IPS DF 6.9 (cell line): Measurements from ENCODE around the gene CDK5R2.

ENCODE experiments used
- DNase-seq: peaks from one replicate; pipeline ENCODE4 v3.0.0-alpha.2; 2013; ENCODE audit warnings: low read depth, low spot score
- H3K27ac ChIP-seq: one replicate; pipeline ENCODE4 v1.5.1; 2013; ENCODE audit warnings: low read length, control low read depth
- H3K27me3 ChIP-seq: 2 replicates; pipeline ENCODE4 v1.6.1; 2013; ENCODE audit warnings: mild to moderate bottlenecking, low read length; ENCODE audit not compliant: control insufficient read depth, insufficient read depth
- H3K36me3 ChIP-seq: 2 replicates; pipeline ENCODE4 v1.6.1; 2013; ENCODE audit warnings: low read length; ENCODE audit not compliant: control insufficient read depth, insufficient read depth
- H3K4me1 ChIP-seq: 2 replicates; pipeline ENCODE4 v1.6.1; 2013; ENCODE audit warnings: low read length; ENCODE audit not compliant: control insufficient read depth, insufficient read depth
- H3K4me3 ChIP-seq: 2 replicates; pipeline ENCODE4 v1.5.1; 2013; ENCODE audit warnings: mild to moderate bottlenecking, low read length
- H3K9me3 ChIP-seq: 2 replicates; pipeline ENCODE4 v1.6.1; 2013; ENCODE audit warnings: low read length, inconsistent platforms; ENCODE audit not compliant: control insufficient read depth, insufficient read depth
- WGBS: extraction: QIAGEN DNeasy Blood & Tissue Kit; methylation state at CpG from one replicate; pipeline ENCODE4 v1.1.7; 2013; ENCODE audit warnings: mixed read lengths, missing lambda C conversion rate; ENCODE audit not compliant: insufficient read length, insufficient coverage; 5-methylcytosine and 5-hydroxymethylcytosine counted together

The CDK5R2 gene

GRCh38 chr2:218952160-218952559, 7.3 kb upstream of the CDK5R2 start:
- Histone ChIP-seq H3K9me3 (no peaks in the 10 kb centered on the region), H3K27me3 (no peaks in the 10 kb centered on the region), H3K36me3 (no peaks in the 10 kb centered on the region), H3K4me3 (no peak overlapping the region), H3K27ac (no peak overlapping the region), H3K4me1 (no peaks in the 10 kb centered on the region)
- DNase-seq, result no peak
- WGBS, result no CpG with 5 or more reads among the region's 7 CpGs

GRCh38 chr2:218953366-218953954, 6.0 kb upstream of the CDK5R2 start:
- no peaks in the 10 kb centered on the region for H3K9me3 ChIP-seq
- no peak overlapping the region for H3K27ac ChIP-seq
- no peak overlapping the region for H3K4me3 ChIP-seq
- no peaks in the 10 kb centered on the region for H3K36me3 ChIP-seq
- no peaks in the 10 kb centered on the region; the same call in 1 of the 2 replicates for H3K27me3 ChIP-seq
- WGBS, result no CpG with 5 or more reads among the region's 18 CpGs
- no peaks in the 10 kb centered on the region for H3K4me1 ChIP-seq
- no peak for DNase-seq

- H3K27me3 ChIP-seq, result no peaks in the 10 kb centered on the region; the same call in 1 of the 2 replicates
Observed at GRCh38 chr2:218954541-218955300, 4.7 kb upstream of the CDK5R2 start.

GRCh38 chr2:218956039-218956438, 3.4 kb upstream of the CDK5R2 start:
- 0 out of 2 replicates have a peak, but pooled peaks cover 4% of the 10 kb centered on the region for H3K4me1 ChIP-seq
- no peak for DNase-seq
- no peak overlapping the region for H3K27ac ChIP-seq
- no peaks in the 10 kb centered on the region for H3K9me3 ChIP-seq
- H3K27me3 ChIP-seq, result peaks cover 11% of the 10 kb centered on the region
- no peaks in the 10 kb centered on the region; the same call in 1 of the 2 replicates for H3K36me3 ChIP-seq
- no CpG with 5 or more reads among the region's 1 CpG for WGBS
- H3K4me3 ChIP-seq, result no peak overlapping the region

More at GRCh38 chr2:218954541-218955300, 4.7 kb upstream of the CDK5R2 start:
- Histone ChIP-seq H3K4me1 (no peaks in the 10 kb centered on the region), H3K36me3 (no peaks in the 10 kb centered on the region), H3K27ac (no peak overlapping the region), H3K4me3 (no peak overlapping the region), H3K9me3 (no peaks in the 10 kb centered on the region)
- WGBS, result no CpG with 5 or more reads among the region's 8 CpGs
- no peak for DNase-seq

GRCh38 chr2:218957671-218958070, 1.8 kb upstream of the CDK5R2 start:
- no peak for DNase-seq
- Histone ChIP-seq H3K36me3 (no peaks in the 10 kb centered on the region; the same call in 1 of the 2 replicates), H3K4me3 (no peak overlapping the region), H3K9me3 (no peaks in the 10 kb centered on the region), H3K27me3 (peaks cover 18% of the 10 kb centered on the region), H3K4me1 (peaks cover 8% of the 10 kb centered on the region; the same call in 1 of the 2 replicates), H3K27ac (no peak overlapping the region)
- WGBS, result no CpG with 5 or more reads among the region's 4 CpGs

GRCh38 chr2:218958276-218958675, 1.2 kb upstream of the CDK5R2 start:
- H3K27ac ChIP-seq, result no peak overlapping the region
- H3K9me3 ChIP-seq, result no peaks in the 10 kb centered on the region
- H3K36me3 ChIP-seq, result no peaks in the 10 kb centered on the region; the same call in 1 of the 2 replicates
- H3K27me3 ChIP-seq, result peaks cover 18% of the 10 kb centered on the region
- no CpG with 5 or more reads among the region's 1 CpG for WGBS
- no peak for DNase-seq
- H3K4me1 ChIP-seq, result peaks cover 9% of the 10 kb centered on the region; the same call in 1 of the 2 replicates
- no peak overlapping the region for H3K4me3 ChIP-seq

GRCh38 chr2:218959761-218960308, 369 bp downstream of the CDK5R2 start:
- H3K27me3 ChIP-seq, result peaks cover 18% of the 10 kb centered on the region
- no peaks in the 10 kb centered on the region for H3K9me3 ChIP-seq
- no peak overlapping the region for H3K27ac ChIP-seq
- H3K4me1 ChIP-seq, result peaks cover 11% of the 10 kb centered on the region
- no peak for DNase-seq
- no peaks in the 10 kb centered on the region; the same call in 1 of the 2 replicates for H3K36me3 ChIP-seq
- peak overlapping the region; percentile 34; the same call in 1 of the 2 replicates for H3K4me3 ChIP-seq
- no CpG with 5 or more reads among the region's 67 CpGs for WGBS

GRCh38 chr2:218960309-218961165, 1.1 kb downstream of the CDK5R2 start:
- no CpG with 5 or more reads among the region's 87 CpGs for WGBS
- Histone ChIP-seq H3K27me3 (peaks cover 18% of the 10 kb centered on the region), H3K27ac (no peak overlapping the region), H3K36me3 (no peaks in the 10 kb centered on the region; the same call in 1 of the 2 replicates), H3K9me3 (no peaks in the 10 kb centered on the region), H3K4me3 (no peak overlapping the region; the same call in 1 of the 2 replicates), H3K4me1 (peaks cover 11% of the 10 kb centered on the region)
- DNase-seq, result no peak

- Histone ChIP-seq H3K4me3 (no peak overlapping the region), H3K27me3 (peaks cover 18% of the 10 kb centered on the region), H3K36me3 (no peaks in the 10 kb centered on the region; the same call in 1 of the 2 replicates), H3K27ac (no peak overlapping the region), H3K9me3 (no peaks in the 10 kb centered on the region), H3K4me1 (peaks cover 11% of the 10 kb centered on the region)
- no peak for DNase-seq
- no CpG with 5 or more reads among the region's 4 CpGs for WGBS
Observed at GRCh38 chr2:218961229-218961628, 1.8 kb downstream of the CDK5R2 start.
